D341Med (cell line): ENCODE data around the gene MCUB.
A peak's percentile ranks its signal among the peaks of the same experiment; 100 is the strongest.

Experiments used
- DNase-seq: peaks from one replicate; pipeline ENCODE4 v3.0.0; 2012; ENCODE audit warnings: low spot score

The MCUB gene

GRCh38 chr4:109683621-109684253 lies 123.7 kb downstream of the MCUB start:
- no peak for DNase-seq

GRCh38 chr4:109684727-109685126 lies 124.7 kb downstream of the MCUB start:
- DNase-seq = no peak

DNA sequence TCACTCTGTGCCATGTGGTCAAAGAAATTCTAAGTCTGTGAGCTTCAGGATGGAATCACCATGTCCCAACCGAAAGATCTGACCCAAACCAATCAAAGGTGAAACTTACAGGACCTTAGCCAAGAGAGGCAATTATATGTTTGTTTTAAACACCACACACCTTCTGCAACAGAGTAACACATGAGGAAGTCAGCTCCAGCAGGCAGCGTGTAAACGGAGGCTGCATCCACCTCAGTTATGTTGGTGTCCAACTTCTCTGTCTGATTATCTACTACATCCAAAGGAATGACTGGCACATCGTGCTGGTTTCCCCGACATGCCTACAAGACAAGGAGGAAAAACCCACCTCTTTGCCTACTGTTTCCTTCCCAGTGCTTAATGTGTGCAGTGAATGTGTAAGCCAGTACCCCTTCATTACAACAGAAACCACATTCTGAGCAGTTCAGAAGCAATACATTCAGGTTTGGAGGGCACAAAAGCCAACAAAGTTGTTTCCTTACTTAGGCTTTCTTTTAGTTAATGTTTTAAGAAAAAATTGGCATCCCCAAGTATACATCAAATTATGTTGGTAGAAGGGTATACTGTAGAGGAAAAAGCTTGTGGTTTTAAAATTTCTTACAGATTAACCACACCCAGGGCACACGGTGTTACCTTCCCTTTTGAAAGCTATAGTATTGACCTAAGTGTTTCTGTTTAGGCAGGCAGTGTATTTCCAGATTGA lies 130.8 kb downstream of the MCUB start:
- no peak for DNase-seq

DNA sequence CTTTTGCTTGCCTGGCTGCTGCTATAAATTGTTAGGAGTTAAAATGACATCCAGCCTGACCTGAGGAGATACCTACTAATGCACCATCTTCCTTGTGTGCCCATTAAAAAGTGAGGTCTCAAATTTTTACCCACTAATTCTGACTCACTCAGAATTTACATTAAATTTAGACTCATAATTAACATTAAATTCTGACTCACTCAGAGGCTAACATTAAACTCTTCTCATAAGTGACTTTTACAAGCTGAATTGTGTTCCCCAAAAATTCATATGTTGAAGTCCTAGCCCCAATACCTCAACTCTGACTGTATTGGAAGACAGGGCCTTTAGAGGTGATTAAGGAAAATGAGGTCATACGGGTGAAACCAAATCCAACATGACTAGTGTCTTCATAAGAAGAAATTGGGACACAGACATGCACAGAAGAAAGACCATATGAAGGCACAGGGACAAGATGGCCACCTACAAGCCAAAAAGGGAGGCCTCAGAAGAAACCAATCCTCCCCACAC lies 131.4 kb downstream of the MCUB start:
- no peak for DNase-seq

GRCh38 chr4:109698656-109699055 lies 138.6 kb downstream of the MCUB start:
- no peak for DNase-seq

DNA sequence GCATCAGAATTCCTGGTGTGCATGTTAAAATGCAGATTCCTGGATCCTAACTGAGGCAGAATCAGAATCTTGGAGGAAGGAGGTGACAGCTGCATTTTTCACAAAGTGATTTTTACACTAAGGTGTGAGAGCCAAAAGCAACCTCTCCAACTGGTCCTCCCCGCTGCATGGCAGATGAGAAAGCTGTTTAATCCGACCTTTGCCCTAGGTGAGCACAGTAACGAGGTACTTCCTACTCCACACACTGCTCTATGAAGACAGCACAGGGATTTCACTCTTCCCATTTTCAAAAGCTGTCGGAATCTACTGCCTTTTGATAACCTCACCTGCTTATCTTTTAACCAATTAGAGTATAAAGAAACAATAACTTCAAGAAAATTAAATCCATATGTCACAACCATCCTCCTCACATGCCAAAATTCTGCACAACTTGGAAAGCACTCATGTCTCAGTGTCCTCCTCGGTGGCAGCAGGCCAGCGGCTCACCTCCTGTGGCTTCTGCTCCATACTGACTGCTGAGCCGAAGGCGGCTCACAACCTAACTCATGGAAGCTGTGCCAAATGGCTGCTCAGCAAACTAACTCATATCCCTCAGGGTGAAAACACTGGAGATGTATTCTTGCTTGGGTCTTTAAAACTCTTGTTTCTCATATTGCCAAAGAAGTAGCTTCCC lies 139.6 kb downstream of the MCUB start:
- no peak for DNase-seq

GRCh38 chr4:109701566-109702410 lies 141.7 kb downstream of the MCUB start:
- DNase-seq = no peak

- DNase-seq = peak; percentile 88
Measured at GRCh38 chr4:109702950-109703663, 143.1 kb downstream of the MCUB start, which contains the start of gene CASP6. CASP6 (minus strand) TSS chr4:109703445; CDS start chr4:109703395, 50 bp downstream.

DNA sequence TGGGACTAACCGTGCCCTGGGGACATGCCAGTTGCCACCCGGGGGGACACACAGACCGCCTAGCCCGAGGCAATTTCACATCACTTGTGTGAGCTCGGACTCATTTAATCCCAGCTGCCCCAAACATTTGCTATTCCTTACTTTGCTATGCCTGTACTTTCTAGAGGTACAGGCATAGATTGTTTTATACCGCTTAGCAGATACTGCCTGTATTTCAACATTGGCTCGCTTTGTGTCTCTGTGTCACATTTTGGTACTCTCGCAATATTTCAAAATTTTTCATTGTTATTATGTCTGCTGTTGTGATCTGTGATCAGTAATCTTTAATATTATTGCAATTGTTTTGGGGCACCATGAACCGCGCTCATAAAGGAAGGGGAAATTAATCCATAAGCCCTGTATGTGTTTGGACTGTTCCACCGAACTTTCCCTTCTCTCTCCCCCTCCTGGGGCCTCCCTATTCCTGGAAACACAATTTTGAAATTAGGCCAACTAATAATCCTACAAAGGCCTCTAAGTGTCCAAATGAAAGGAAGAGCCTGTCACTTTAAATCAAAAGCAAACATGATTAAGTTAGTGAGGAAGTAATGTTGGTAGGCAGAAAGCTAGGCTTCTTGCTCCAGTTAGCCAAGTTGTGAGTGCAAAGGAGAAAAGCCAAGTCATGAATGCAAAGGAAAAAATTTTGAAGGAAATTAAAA lies 143.8 kb downstream of the MCUB start:
- no peak for DNase-seq

DNA sequence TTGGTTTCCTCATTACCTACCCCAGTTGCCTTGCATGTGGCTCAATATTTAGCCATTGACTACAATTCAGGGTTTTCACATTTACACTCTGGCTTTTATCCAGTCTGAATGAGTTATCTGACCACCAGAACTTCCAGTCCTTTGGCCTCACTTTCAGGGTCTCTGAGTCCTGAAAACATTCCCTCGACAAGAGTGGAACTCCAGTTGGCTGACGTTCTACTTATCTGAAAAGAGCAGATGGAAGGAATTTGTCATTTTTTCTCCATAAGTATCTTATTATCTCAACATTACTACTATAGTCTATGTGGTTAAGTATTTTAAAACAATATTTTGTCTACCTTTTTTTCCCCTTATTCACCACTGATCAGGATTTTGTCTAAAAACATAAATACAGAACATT lies 148.4 kb downstream of the MCUB start:
- DNase-seq = no peak

DNA sequence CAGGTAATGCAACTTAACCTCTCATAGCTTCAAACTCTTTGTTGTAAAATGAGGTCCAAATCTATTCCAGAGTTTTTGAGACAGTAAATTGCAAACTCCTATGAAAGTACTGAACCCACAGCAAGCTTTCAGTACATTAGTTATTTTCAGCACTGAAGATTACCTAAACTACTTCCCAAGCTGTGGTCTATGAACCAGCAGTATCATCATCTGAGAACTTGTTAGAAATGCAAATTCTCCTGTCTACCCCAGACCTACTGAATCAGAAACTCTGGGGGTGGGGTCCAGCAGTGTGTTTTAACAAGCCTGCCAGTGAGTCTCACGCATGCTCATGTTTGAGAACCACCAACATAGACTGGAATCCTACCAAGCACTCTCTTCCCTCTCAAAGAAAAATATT lies 148.9 kb downstream of the MCUB start:
- DNase-seq = no peak

DNA sequence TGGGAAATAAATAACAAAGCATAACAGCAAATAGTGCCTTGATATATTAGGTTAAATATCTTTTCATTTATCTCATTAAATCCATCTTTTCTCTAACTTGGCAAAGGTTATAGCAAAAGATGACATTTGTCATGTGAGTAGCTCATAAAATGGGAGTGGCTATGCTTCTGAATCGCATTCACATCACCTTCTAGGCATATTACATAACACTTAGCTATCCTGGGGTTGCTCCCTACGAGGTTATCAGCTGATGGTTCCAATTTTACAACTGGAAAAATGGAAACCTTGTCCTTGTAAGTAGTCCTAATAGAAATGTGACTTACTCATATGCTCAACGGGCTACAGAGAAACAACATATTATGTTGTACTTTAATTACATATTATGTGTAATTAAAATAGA lies 153.5 kb downstream of the MCUB start:
- DNase-seq = no peak

GRCh38 chr4:109718759-109719158 lies 158.7 kb downstream of the MCUB start:
- DNase-seq = no peak

- no peak for DNase-seq
Measured at GRCh38 chr4:109719604-109720003, 159.6 kb downstream of the MCUB start.

DNA sequence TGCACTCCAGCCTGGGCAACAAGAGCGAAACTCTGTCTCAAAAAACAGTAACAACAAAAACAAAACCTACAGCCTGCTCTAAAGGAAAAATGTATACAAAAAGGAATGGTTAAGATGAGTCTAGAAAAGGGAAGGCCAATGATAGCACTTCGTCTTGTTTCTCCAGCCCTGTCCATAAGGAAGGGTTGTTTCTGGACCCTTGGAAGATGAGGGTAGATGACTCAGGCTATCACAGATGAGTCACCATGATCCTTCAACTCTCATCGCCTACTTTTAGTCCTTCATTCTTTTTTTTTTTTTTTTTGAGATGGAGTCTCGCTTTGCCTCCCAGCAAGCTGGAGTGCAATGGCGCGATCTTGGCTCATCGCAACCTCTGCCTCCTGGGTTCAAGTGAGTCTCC lies 161.0 kb downstream of the MCUB start:
- DNase-seq = no peak

- no peak for DNase-seq
Measured at GRCh38 chr4:109722357-109722756, 162.3 kb downstream of the MCUB start.

DNA sequence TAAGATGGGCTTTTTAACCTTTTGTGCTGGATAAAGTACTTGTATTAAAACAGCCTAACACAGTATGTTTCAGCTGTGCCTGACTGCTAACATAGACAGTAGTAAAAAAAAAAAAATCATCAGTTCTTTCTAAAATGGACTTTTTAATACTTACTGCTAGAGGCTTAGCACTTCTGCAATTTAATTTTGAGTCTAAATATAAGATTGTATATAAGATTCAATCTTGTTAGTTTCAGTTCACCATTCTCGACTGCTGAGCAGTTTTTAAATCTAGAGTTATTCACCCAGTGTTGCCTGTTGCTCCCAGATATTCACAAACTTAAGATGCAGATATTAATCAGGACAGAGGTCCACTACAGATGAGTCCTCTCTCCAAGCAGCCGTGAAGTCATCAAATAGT lies 163.1 kb downstream of the MCUB start:
- no peak for DNase-seq

GRCh38 chr4:109728385-109728784 lies 168.3 kb downstream of the MCUB start:
- no peak for DNase-seq

DNA sequence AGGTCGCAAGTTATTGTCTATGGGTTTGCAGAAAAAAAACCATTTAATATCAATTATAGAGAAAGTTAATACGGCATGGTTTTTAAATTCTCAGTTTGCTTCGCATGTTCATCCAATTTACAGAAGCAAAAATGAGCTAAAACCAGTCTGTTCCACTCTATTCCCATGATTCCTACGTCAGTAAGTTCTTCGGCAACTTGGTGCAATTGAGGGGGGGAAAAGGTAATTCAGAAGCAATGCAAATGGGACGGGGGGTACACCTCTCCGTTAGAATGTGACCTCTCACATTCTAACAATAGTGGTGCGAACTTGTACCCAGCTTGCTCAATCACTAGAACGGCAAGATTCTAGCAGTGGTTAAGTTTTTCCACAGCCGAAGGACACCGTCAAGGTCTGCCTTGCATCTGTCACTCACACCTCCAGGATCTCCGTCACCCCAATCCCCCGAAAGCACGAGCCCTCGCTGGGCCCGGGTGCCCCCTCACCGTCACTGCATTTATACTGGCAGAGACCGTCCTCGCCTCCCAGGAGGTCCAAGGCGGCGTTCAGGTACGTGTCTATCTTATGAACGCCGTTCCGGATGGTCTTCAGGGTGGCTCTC lies 169.2 kb downstream of the MCUB start:
- no peak for DNase-seq
